Kidney tubule cell (primary cell): ENCODE data around the gene TFAP2A.

Experiments
- DNase-seq: peaks from one replicate; pipeline ENCODE4 v3.0.0-alpha.2; 2018; ENCODE audit warnings: low spot score

The TFAP2A gene

DNA sequence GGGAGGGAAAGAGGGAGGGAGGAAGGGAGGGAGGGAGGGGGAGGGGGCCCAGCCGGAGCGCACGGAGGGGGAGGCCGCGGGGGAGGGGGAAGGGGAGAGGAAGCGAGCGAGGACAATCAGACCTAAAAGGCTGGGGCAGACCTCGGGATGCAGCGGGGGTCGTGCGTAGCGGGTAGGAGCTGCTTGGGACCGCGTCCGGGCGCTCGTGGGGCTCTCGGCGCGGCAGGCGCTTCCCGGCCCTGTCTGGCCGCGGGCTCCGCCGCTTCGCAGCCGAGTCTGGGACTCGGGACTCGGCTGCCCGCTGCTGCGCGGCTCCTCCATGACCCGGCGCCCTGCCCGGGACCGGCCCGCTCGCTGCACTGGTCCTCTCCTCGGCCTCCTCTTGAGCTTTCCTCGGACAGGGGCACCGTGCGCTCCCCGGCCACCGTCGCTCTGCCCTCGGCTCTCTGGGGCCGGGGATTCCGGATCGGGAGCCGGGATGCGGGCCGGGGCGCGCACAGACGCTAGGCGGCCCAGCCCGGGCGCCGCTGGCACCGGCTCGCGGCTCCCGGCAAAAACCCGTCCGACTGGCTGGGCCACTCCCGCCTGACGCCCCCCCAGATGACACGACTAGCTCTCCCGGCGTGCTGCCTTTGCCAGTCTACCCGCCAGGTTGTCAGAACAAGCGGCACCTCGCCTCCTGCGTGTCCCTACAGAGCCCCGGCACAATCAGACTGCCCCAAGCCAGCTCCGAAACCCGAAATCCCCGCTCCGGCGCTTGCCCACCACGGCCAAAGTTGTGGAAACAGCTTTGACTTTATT lies 2.2 kb downstream of the TFAP2A start:
- DNase-seq, result peak; percentile 45

DNA sequence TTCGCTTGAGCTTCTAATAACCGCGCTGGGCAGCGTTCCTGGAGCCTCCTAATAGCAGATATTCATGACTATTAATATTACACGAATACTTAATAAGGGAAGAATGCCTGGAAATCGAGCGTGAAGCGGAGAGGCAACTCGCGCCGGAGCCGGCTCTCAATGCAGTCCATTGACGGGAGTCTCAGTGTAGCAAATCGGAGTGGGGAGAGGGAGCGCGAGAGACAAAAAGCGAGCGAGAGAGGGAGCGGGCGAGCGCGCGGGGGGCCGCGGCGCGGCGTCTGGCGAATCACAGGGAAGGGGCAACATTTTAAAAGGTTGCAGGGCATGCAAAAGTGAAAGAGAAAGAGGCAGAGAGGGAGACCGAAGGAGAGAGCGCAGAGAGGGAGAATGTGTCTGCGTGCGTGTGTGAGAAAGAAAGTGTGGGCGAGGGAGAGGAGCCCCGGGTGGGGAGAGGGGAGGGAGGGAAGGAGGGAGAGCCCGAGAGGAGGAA lies 2.9 kb downstream of the TFAP2A start:
- DNase-seq, result peak; percentile 75

DNA sequence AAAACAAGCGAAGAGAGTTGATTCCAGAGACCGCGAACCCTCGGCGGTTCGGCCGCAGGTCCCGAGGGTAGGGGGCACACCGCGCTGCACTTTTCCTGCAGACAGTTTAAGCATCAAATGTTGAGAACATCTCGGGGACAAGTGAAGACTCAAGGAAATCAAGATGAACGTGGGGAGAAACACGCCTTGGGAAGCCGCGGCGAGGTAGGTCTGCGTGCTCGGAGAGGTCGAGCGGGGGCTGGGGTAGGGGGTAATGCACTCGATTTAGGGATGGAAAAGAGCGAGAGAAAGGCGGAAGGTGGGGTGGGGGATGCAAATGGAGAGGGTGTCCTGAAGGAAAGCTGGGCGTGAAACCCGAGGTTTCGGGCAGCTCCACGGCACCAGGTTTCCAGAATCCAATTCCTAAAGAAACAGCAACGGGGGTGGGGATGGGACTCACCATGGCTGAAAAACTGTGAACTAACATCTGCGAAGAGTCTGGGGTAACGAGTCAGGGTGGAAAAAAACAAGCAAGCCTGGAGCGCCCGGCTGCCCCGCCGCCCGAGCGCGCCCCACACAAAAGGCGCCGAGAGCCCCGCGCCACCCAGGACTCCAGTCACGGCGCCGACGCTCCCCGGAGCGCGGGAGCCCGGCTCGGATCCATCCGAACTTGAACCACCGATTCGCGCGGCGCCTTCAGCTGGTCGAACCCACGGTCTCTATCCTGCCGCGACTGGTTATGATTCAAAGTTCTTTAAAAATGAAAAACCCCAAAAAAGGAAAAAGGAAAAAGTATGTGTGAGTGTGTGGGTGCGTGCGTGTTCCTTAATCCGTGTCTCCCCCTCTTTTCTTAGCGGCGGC lies 3.5 kb downstream of the TFAP2A start:
- DNase-seq, result no peak

DNA sequence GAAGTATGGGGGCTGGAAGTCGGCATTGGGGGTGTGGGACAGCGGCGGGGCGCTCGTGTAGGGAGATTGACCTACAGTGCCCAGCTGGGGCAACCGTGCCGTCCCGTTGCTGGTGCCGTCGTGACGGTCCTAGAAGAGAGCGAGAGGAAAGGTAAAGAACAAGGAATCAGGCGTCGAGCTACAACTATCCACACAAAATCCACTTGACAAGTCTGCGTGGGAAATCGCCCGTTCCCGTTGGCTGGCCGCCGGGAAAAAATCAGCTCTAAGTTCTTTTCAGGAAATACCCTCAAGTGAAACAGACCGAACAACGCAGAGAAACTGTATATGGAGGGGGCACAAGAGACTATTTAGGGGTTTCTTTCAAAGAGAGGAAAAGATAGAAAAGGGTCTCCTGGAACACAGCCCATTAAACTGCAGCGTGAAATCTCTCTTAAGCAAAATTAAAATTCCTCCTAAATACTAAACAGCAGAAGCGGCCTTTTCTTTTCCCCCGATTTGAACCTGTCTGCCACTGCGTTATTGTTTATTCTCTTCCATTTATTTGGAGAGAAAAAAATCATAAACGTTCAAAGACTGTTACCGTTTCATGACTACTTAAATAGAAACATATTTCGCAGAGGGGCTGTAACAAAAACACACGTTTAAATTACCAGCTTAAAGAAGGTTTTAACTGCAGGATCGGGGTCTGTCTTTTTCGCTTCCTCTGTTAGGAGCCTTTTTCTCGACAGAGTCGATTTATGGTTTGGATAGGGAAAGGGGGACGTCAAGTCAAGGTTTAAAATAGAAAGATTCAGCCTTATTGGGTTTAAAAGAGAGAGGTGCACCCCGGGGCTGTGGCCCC lies 4.4 kb downstream of the TFAP2A start:
- no peak for DNase-seq

DNA sequence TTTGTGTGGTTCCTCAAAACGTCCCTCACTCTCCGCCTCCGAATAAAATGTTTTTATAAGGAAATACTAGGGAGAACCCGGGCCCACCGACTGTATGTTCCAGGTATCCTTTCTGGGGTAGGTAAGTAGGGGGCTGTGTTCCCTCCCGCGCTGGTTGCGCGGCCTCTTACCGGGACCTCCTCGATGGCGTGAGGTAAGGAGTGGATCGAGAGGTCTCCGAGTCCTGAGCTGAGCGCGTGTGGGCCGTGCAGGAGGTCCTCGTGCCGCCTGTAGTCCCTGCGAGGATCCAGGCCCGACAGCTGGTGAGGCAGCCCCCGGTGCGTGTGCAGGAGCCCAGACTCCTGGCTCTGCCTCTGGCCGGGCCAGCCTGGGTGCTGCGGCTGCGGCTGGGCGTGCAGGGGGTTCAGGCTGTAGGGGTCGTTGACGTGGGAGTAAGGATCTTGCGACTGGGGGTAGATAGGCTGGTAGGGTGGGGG lies 5.1 kb downstream of the TFAP2A start:
- no peak for DNase-seq

DNA sequence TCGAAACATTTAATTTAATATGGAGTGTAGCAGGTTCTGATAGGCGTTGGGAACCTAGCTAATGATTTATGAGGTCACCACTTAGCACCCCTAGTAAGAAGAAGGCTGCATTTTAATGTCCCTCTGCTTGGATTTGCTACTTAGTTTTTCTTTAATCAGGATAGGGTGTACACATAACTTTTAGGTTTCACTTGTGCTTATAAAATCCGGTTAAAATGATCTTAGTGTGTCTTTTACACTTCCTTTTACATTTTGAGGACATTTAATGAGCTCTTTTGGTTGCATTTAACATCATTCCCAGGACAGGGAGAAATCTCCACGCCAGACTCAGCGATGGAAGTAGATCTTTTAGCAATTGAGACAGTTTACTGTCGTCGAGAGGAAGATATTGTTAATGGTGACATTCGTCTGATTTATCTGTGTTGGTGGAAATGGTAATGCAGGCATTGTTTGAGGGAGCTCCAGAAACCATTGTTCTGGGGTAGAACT lies 5.6 kb downstream of the TFAP2A start:
- no peak for DNase-seq

DNA sequence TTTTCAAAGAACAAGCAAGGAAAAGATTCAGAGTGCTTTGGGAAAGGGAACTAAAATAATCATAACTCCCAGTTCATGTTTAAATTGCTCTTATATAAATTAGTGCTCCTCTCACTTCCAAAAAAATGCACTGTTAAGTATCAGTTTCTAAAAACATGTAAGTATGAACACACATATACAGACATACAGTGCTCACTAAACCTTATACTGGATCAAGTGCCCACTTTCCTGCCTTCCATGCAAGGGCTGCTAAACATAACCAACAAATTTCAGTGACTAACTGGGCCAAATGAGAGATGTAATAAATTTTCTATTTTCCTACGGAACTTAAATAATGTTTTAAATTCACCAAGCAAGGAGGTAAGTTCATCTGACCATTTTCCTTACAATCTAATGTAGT lies 6.4 kb downstream of the TFAP2A start:
- DNase-seq, result no peak

DNA sequence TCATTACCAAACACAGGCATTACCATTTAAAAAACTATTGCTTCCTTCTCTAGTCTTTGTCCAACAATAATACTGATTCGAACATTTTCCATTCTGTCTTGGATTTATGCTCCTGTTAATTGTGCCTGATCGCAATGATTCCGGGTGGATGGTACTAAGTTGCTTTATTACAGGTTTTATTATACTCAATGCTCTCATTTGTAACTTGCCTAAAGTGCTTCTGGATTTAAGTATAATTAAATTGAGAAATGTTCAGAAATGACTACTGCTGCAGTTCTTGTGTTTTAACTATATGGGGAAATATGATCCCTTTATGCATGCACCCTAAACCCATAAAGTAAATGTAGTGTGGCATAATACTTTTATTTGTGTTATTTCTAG lies 7.2 kb downstream of the TFAP2A start:
- no peak for DNase-seq

DNA sequence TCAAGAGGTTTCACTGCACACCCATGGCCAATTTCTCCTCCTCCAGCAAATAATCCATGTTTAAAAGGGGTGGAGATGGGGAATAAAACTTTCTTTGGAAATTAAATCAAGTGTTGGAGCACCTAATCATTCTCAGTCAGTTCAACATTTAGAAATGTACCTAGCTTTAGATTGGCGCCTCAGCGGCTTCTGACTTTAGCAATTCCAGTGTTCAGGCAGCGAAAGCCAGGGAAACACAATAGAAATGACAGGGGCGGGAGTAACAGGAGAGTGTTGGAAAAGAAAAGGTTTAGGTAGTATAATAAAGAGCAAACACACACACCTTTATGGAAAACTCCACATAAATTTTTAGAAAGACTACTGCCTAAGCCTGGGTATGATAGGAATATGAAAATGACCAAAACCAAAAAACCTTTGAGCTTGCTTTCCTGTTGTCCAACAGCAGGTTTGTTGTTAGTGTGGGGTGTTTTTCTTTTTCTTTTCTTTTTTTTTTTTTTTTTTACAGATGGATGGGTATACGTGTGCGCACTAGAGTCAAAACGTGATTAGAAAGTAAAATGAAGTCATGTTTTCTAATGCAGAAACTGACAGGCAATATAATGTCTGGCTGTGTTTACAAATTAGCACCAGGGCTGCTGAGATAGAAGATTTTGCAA lies 7.7 kb downstream of the TFAP2A start:
- DNase-seq, result no peak

DNA sequence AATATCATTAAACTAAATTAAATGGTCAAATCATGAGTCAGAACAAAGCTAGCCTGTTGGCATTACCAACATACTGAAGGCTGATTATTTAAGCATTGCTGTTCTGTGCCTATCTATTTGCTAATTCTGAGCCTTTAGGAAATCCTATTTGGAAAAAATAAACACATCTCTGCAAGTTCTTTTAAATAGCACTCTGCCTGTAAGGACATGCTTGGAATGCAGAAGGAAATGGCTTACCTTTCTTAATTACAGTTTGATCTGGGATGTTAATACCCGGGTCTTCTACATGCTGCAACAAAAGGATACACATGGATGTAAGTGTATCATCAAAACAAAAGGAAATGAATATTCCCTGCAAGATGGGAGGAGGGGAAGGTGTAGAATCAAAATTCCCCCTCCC lies 8.3 kb downstream of the TFAP2A start:
- DNase-seq, result no peak

DNA sequence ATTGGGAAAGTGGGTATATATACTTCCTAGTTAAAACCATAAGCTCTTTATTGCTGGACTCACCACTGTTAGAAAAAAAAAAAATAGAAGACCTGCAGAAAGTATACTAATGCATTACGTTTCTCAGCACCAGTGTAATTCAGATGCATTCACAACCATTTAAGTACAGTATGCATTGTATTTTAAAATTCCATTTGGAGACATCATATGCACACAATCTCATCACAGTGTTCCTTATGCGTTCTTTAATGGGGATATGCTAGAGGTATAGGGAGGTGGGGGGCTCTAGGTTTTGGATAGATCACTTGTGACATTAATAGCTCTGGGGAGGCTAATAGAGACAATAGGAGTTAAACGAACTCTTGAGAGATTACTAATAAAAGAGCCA lies 9.4 kb downstream of the TFAP2A start:
- DNase-seq, result no peak

DNA sequence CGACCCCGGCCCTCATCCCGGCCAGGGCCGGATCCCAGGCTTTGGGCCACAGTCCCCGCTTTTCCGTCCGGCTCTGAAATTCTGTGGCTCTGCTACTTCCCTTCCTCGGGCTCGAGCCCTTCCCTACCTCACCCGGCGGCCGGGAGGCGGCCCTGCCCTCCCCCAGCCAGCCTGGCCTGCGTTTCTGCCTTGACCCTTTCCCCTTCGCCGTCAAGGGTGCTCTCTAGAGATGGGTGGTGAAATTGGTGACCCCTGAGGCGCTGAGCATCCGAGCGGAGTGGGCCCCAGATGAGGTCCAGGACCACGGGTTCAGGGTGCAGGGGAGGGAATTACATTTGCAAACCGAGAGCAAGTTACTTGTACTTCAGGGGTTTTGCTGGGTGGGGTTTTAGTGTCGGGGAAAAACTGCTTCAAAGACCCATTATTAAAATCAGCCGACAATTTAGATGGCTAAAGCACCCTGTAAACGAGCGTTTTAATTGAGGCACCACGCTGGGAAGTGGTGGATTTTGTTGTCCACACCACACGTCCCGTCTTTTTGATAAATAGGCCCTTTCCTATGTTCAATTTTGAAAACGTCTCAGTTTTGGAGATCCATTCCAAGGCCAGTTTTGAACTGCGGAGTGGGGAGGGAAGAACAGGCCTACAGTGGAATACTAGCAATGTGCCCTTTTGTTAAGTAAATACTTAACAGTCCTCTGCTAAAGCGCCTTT lies 9.9 kb downstream of the TFAP2A start:
- no peak for DNase-seq

DNA sequence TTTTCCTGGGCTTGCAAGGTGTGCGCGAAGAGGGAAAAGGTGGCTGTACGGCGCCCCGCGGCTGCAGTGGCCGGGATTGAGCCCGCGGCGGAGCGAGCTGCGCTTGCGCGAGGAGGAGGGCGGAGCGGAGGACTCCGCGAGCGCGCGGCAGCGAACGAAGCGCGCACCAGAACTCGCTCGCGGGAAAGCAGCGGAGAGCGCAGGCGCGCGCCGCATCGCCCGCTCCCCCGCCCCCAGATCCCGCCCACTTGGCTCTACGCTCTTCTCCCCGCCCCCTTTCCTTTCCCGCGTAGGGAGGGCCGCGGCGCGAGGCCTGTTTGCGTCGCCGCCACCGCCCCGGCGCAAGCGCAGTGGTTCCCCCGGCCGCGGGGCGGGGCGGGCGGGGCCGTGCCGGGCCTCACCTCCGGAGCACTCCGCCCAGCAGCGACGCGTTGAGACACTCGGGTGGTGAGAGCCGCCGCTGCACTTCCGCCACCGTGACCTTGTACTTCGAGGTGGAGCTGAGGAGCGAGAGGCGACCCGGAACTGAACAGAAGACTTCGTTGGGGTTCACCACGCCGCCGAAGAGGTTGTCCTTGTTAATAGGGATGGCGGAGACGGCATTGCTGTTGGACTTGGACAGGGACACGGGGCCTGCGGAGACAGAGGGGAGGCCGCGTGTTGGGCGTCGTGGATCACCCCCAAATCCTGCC lies 10.6 kb downstream of the TFAP2A start:
- peak; percentile 98 for DNase-seq

DNA sequence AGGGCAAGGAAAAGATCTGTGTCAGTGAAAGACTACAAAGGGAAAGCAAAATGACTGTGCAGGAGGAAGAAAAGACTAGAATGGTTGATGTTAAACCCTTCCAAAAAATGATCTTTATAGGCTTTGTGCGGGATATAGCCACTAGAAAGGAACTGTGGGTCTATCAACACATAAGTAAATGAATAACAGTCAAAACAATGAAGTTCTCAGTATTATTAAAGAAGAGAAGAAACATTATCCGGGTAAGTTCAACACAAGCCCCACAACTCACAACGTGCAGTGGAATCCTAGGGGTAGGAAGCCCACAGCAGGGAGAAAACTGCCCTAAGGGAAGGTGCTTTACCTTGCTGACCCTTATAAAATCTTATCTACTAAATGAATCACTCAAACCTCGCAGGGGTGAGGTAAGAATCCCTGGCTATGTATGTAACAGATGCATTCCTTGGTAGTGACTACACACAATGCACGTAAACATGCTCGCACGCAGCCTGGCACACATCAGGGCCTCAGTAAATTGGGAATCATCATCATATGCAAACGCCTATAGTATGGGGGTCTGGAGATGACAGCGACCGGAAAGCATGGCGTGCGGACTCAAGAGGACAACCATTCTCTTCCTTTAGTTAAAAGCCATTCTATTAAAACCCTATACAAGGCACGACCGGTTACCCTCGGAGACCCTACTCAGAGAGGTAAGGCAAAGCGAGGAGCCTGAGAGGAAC lies 11.3 kb downstream of the TFAP2A start:
- DNase-seq, result peak; percentile 87

DNA sequence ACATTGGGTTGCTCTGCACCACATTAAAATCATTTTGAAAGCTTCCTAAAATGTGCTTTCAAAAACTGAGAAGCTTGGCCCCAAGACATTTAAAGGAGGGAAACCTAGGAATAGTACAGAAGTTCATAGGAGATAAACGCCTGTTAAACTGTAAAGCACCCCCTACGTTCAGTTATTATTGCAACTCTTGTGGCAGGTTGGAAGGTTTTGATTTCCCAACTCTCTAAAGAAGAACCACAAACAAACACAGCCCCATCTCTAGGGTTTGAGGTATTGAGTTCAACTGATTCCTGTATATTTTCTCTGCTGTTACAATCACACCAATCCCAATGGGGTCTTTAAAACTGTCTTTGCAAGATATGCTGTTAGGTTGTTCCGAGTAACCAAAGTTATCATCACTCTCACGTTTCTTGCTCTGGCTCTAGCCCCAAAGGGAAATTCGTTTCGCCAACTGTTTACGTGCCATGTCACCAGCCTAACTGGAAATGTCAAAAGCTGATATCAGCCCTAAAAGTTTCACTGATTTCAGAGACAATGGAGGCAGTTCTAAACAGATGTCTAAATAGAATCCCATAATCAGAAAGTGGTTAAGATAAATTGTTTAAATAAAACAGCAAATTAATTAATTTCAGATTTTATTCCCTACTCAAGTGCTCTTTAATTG lies 12.1 kb downstream of the TFAP2A start:
- DNase-seq, result no peak

DNA sequence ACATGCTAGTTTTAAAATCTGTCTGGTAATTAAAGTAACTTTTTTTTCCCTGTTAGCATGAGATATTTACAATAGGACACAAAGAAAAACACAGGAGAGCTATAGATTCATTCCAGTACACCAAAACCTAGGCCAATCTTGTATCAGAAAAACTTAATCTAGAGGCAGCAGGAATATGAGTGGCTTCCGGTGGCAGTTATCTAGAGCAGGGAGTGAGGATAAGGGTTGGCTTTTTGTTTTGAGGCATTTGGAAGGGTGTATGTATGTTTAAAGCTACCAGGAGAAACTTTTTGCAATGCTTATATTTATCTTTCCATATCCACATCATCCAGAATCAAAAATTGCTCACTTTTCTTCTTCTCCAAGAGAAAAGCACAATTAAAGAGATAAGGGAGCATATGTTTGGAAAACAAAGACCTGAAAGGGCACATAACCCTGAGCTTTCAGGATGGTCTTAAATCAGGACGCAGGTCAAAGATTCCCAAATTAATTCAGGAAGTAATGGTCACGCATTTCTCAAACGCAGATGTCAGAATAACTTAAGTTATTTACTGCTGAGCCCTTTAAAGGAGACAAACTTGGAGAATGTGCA lies 13.1 kb downstream of the TFAP2A start:
- no peak for DNase-seq

DNA sequence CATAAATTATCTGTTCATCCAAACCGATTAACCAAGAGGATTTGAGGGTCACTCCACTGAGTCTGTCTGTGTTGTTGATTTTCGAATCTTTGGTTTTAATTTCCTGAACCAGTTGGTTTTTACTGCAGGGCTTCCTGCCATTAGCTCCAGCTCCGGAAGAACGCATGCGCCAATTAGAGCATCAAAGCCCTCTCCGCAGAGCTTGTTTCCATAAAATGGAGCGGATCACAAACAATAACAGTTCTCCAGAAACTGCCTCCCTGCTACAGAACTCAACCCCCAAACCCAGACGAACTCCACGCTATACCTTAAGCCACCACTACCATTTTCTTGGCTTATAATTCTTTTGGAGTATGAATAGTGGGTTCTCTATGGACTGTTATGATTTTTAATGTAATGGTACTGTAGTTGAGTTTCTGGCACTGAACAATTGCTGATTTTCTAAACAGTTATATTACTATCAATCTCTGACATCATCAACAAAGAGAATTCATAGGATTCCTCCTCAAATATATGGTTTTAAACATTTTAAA lies 13.8 kb downstream of the TFAP2A start:
- no peak for DNase-seq

DNA sequence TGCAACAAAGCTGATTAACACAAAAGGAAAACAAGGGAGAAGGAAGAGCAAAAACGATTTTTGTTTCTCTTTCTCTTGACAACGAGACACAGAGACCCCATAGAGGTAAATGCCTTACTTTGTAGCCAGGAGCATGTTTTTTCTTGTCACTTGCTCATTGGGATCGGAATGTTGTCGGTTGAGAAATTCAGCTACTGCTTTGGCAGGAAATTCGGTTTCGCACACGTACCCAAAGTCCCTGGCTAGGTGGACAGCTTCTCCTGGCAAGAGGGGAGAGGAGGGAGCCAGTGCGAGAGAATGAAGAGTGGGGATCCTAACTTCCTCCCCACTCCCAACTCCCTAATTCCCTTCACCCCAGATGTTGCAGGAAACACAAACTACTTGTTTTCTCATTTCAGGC lies 14.5 kb downstream of the TFAP2A start:
- peak; percentile 45 for DNase-seq
